HG03159 (cell line): ENCODE data around the gene NISCH.

ENCODE experiments used
- ATAC-seq: cut with Tn5 transposase; IDR thresholded peaks from one replicate; pipeline ENCODE4 v1.9.1; 2021; ENCODE audit warnings: mild to moderate bottlenecking, moderate library complexity; ENCODE audit not compliant: unreplicated experiment

Gene NISCH

GRCh38 chr3:52470920-52471319, 15.5 kb downstream of the NISCH start:
- no peak for ATAC-seq

- no peak for ATAC-seq
Observed at GRCh38 chr3:52471371-52472238, 16.2 kb downstream of the NISCH start.

GRCh38 chr3:52472239-52473000, 17.0 kb downstream of the NISCH start:
- no peak for ATAC-seq

- no peak for ATAC-seq
Observed at GRCh38 chr3:52473026-52473425, 17.6 kb downstream of the NISCH start.

- no peak for ATAC-seq
Observed at GRCh38 chr3:52477076-52477795, 21.8 kb downstream of the NISCH start.

- no peak for ATAC-seq
Observed at GRCh38 chr3:52477796-52478095, 22.3 kb downstream of the NISCH start.

- no peak for ATAC-seq
Observed at GRCh38 chr3:52479037-52479876, 23.9 kb downstream of the NISCH start.

- no peak for ATAC-seq
Observed at GRCh38 chr3:52479877-52480575, 24.6 kb downstream of the NISCH start.

GRCh38 chr3:52480768-52481715, 25.6 kb downstream of the NISCH start:
- no peak for ATAC-seq

- ATAC-seq: no peak
Observed at GRCh38 chr3:52481819-52482521, 26.6 kb downstream of the NISCH start.

GRCh38 chr3:52483081-52483480, 27.7 kb downstream of the NISCH start:
- no peak for ATAC-seq

- ATAC-seq: no peak
Observed at GRCh38 chr3:52483577-52484381, 28.4 kb downstream of the NISCH start.

- no peak for ATAC-seq
Observed at GRCh38 chr3:52484680-52485461, 29.5 kb downstream of the NISCH start.

GRCh38 chr3:52487050-52487787, 31.8 kb downstream of the NISCH start:
- no peak for ATAC-seq

GRCh38 chr3:52487788-52488691, 32.6 kb downstream of the NISCH start:
- ATAC-seq: no peak
